ENCODE results near the gene POTEJ.
"Not testable (repeated sequence)": the region's sequence is repeated elsewhere in the genome, so short reads cannot be mapped to it uniquely, and the experiment has no call there.

POTEJ gene

GRCh38 chr2:130601648-130602302 is 9.5 kb upstream of the POTEJ start:
- DNase-seq (ENCODE audit: low spot score): not testable (repeated sequence)

- not testable (repeated sequence) for DNase-seq (ENCODE audit: low spot score)
These were observed 2.8 kb upstream of the POTEJ start for GRCh38 chr2:130608276-130609001.

- not testable (repeated sequence) for DNase-seq (ENCODE audit: low spot score)
These were observed 2.0 kb upstream of the POTEJ start for GRCh38 chr2:130609002-130609920.

GRCh38 chr2:130610486-130610885 is 754 bp upstream of the POTEJ start:
- DNase-seq (ENCODE audit: low spot score): not testable (repeated sequence)

GRCh38 chr2:130628784-130629475 is 17.7 kb downstream of the POTEJ start:
- DNase-seq (ENCODE audit: low spot score): not testable (repeated sequence)

- DNase-seq (ENCODE audit: low spot score): not testable (repeated sequence)
These were observed 27.7 kb downstream of the POTEJ start for GRCh38 chr2:130638973-130639372.

- not testable (repeated sequence) for DNase-seq (ENCODE audit: low spot score)
These were observed 30.4 kb downstream of the POTEJ start for GRCh38 chr2:130641688-130642087.

GRCh38 chr2:130649285-130649684 is 38.0 kb downstream of the POTEJ start:
- DNase-seq (ENCODE audit: low spot score): not testable (repeated sequence)

GRCh38 chr2:130664506-130664905 is 53.3 kb downstream of the POTEJ start:
- DNase-seq (ENCODE audit: low spot score): not testable (repeated sequence)

GRCh38 chr2:130665596-130665995 is 54.4 kb downstream of the POTEJ start:
- DNase-seq (ENCODE audit: low spot score): not testable (repeated sequence)

GRCh38 chr2:130667516-130667915 is 56.3 kb downstream of the POTEJ start:
- DNase-seq (ENCODE audit: low spot score): not testable (repeated sequence)

GRCh38 chr2:130670026-130670745 is 58.9 kb downstream of the POTEJ start:
- not testable (repeated sequence) for DNase-seq (ENCODE audit: low spot score)

- not testable (repeated sequence) for DNase-seq (ENCODE audit: low spot score)
These were observed 81.0 kb downstream of the POTEJ start for GRCh38 chr2:130692041-130692770.

GRCh38 chr2:130693474-130693873 is 82.2 kb downstream of the POTEJ start:
- not testable (repeated sequence) for DNase-seq (ENCODE audit: low spot score)

GRCh38 chr2:130703250-130703649 is 92.0 kb downstream of the POTEJ start:
- not testable (repeated sequence) for DNase-seq (ENCODE audit: low spot score)
